G401.6 (cell line): ENCODE measurements around the gene SLC18A3.

Experiments used
- FAIRE-seq: peaks from 2 replicates; lab custom pipeline; 2012; peaks lifted over from hg19 to GRCh38; lab: Jason Lieb, UNC

The SLC18A3 gene

GRCh38 chr10:49596493-49596809 lies 13.7 kb upstream of the SLC18A3 start:
- FAIRE-seq, result no peak

- FAIRE-seq, result no peak
Observed at GRCh38 chr10:49596836-49597235, 13.3 kb upstream of the SLC18A3 start.

- FAIRE-seq, result no peak
Observed at GRCh38 chr10:49597426-49598163, 12.5 kb upstream of the SLC18A3 start.

- FAIRE-seq, result no peak
Observed at GRCh38 chr10:49598164-49598856, 11.8 kb upstream of the SLC18A3 start.

GRCh38 chr10:49598986-49599385 lies 11.1 kb upstream of the SLC18A3 start:
- no peak for FAIRE-seq

- no peak for FAIRE-seq
Observed at GRCh38 chr10:49599546-49599945, 10.6 kb upstream of the SLC18A3 start.

GRCh38 chr10:49600046-49600445 lies 10.1 kb upstream of the SLC18A3 start:
- FAIRE-seq, result no peak

- no peak for FAIRE-seq
Observed at GRCh38 chr10:49600781-49601400, 9.2 kb upstream of the SLC18A3 start.

GRCh38 chr10:49601857-49602256 lies 8.3 kb upstream of the SLC18A3 start:
- FAIRE-seq, result no peak

GRCh38 chr10:49602380-49603023 lies 7.6 kb upstream of the SLC18A3 start:
- FAIRE-seq, result no peak

GRCh38 chr10:49605216-49605938 lies 4.7 kb upstream of the SLC18A3 start:
- no peak for FAIRE-seq

- FAIRE-seq, result no peak
Observed at GRCh38 chr10:49605939-49606509, 4.1 kb upstream of the SLC18A3 start.

- no peak for FAIRE-seq
Observed at GRCh38 chr10:49606981-49607535, 3.1 kb upstream of the SLC18A3 start.

- FAIRE-seq, result no peak
Observed at GRCh38 chr10:49608166-49609005, 1.7 kb upstream of the SLC18A3 start.

GRCh38 chr10:49609006-49609282 lies 1.2 kb upstream of the SLC18A3 start:
- FAIRE-seq, result no peak

- no peak for FAIRE-seq
Observed at GRCh38 chr10:49609283-49610113, 612 bp upstream of the SLC18A3 start.

GRCh38 chr10:49610458-49611165 lies 502 bp downstream of the SLC18A3 start:
- no peak for FAIRE-seq

- no peak for FAIRE-seq
Observed at GRCh38 chr10:49611166-49611815, 1.2 kb downstream of the SLC18A3 start.
